ENCODE results near the gene SSBP3. TPM values are rescaled to one million over a fixed set of nuclear protein-coding genes. Genes with fewer than 3 reads are reported as not detected.

The SSBP3 gene
- total RNA-seq, 1 experiment from 2014 or later = 18.2 TPM

DNA sequence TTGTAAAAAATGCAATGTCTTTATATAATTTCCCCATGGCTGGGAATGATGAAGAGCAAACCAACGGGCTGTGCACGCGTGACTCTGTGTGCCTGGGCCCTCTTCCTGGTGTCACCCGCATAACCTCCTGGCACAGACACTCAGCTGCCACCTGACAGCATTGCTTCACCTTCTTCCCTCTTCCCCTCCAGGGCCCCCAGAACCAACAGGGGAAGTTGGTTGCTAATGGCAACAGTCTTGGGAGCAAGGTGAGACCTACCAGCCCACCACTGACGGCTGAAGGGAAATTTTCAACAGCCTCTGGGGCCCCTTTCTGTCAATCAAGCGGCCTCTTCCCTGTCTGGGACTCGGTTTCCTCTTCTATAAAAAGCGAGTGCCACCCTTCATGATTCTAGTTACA, 33.2 kb downstream of the SSBP3 start:
- DNase-seq (ENCODE audit: low spot score) = no peak

DNA sequence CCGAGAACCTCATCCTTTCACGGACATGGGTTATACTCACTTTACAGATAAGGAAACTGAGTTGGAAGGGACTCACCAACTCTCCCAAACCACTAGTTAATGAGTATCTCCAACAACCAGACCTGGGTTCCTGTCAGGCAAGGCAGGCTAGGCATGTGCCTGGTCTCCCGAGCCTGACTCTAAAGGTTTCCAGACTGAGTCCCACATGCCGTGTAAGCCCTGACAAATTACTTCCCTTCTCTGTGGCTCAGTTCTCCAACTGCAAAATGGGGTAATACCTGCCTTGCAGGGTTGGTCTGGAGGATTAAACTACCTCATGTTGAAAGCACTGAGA, 34.3 kb downstream of the SSBP3 start:
- DNase-seq (ENCODE audit: low spot score) = peak; percentile 22

DNA sequence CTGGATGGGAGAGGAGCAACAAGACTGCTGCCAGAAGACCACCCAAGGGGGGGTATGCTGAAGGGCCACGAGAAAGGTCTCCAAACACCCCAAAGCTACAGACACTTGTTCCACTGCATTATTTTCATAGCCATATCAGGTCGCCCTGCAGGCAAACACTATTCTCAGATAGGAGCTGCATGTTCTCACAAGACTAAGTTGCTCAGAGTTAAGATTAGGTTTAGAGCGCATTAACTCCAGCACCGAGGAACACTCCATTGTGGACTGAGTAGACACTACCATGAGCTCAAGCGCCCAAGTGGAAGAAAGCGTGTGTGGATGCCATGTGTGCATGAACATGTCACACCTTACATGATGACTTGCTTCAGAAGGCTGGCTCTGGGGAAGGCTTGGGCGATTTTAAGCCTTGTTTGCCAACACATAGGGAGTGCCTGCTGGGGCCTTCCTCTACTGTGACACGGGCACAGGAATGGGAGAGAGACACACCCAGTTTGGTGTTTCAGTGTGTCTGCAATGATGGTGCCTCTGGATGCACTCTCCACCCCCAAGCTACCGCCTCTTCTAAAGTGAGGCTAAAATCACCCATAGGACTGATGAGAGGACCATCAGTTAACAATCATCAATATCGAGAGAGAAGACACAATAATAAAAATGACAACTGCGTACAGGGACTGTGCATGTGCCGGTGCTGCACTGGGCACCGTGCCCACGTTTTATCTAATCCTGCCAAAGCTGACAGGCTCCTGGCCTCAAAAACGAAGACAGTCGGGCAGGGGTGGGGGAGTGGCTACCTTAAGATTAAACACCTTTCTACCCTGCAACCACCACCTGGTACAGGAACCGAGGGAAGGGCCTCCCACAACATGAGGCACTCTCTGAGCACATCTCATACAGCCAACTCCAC, 34.9 kb downstream of the SSBP3 start:
- no peak for DNase-seq (ENCODE audit: low spot score)

DNA sequence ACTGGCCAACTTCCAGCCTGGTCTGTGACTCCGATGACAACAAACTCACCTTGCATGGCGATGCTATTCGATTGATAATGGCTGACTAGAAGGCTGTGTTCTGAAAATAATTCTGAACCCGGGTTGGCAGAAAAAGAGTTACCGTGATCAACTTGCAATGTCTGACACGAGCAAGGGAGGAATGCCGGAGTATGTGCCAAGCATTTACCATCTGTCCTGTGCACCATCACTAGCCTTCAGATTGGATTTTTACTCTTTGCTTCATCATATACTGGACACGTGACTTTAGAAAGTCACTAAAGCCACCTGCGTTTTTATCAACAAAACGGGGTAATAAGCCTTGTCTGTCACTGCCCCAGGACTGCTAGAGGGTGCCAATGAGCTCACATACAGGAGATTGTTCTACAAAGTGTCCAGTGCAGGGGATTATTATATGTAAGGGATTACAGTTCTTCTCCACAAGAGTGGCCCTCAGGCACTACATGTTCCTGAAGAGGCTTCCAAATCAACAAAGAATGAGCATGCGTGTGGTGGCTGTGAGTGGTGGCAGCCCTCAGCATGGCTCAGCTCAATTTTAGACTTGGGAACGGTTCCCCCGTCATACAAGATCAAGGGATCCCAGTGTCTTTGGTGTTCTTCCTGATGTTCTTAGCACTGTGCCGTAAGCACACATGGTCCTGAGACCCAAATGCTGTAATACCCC, 35.8 kb downstream of the SSBP3 start:
- no peak for DNase-seq (ENCODE audit: low spot score)

DNA sequence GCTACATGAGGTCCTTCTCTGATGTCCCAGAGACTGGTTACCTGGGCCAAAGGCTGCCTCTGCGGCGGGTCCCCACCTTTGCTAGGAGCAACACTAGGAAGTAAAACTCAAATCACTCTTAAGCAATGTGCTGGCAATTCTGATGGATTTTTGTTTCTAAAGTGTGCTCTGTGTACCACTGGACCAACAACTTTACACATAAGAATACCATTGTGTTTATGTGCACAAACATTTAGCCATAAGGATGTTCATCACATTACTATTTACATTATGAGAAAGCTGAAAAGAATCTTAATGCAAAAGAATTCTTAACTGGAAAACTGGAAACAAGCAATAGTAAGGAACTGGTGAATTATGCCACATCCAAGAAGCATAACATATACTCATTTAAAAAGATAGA, 38.6 kb downstream of the SSBP3 start:
- DNase-seq (ENCODE audit: low spot score) = no peak

DNA sequence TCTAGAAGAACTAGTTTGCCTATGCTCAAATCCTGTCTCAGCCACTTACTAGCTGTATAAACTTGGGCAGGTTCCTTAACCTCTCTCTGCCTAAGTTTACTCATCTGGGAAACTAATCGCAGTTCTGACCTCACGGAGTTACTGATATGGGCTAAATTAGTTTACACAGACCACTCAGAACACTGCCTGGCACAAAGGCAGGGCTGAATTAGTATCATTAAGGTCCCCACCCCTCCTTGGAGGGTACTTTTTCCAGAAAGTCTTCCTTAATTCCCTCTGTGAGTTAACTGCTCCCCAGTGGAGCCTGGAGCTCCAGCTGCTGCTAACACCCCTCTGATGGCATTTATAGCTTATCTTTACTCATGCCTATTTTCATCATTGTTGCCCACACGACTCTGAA, 40.3 kb downstream of the SSBP3 start:
- DNase-seq (ENCODE audit: low spot score) = no peak

DNA sequence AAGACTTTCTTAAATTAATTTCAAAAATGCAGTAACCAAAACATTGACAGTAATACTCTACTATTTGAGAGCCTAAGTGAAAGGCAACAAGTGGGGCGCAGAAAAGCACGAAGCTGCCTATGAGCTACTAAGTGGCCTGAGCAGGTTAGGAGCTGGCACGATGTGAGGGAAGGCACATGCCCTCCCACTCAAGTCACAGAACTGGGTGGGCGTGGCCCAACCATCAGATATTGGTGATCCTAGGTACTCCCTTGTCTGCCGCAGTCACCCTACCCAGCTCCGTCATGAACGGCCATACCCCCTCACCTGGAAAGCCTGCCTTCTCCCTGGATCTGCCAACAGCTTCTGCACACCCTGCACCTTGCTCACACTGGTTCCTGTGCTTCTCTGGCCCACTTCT, 40.8 kb downstream of the SSBP3 start:
- DNase-seq (ENCODE audit: low spot score) = no peak

DNA sequence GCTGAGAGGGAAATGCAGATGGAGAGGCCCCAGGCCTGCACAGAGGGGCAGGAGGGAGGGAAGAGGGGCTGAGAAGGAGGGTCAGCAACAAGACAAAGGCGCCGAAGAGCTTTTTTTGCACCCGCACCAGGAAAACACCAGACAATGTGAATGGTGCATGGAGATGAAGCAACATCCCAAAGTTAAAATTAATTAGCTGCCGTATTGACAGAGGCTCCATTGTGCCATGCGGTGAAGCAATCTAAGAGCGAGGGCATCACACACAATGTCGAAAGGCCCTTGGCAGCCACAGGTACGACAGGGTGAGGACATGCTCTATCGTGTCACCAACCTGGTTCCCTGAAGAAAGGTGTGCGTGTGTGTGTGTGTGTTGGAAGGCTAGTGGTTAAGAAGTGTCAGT, 41.2 kb downstream of the SSBP3 start:
- DNase-seq (ENCODE audit: low spot score) = no peak

DNA sequence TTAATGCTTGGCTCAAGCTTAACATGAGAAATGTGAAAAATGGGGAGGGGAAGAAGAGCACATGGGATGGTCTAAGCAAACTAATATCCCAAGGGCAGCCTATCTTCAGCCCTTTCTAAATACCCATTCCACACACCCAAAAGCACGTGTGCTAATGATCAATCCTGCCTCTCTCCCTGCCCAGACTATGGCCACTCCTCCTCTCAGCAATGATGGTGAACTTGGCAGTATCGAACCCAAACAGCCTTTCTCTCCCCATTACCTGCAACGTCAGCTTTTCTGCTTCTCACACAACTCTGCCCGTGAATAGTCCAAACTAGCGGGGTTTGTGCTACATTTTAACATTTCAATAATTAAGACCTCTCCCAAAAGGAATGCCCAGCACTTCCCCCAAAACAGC, 41.6 kb downstream of the SSBP3 start:
- no peak for DNase-seq (ENCODE audit: low spot score)

DNA sequence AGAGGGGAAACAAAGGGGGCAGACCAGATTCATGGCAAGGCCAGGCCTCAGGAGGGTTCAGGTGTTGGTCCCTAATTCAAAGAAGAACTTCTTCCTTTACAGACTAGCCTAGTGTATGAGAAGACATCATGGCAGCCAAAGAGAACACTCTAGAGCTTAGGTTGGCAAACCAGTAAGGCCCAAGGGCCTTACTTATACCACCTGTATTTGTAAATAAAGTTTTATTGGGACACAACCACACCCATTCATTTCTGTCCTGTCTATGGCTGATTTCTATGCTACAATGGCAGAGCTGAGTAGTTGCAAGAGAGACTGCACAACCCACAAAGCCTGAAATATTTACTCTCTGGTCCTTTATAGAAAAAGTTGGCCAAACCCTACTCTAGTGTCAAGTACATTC, 42.3 kb downstream of the SSBP3 start:
- no peak for DNase-seq (ENCODE audit: low spot score)

DNA sequence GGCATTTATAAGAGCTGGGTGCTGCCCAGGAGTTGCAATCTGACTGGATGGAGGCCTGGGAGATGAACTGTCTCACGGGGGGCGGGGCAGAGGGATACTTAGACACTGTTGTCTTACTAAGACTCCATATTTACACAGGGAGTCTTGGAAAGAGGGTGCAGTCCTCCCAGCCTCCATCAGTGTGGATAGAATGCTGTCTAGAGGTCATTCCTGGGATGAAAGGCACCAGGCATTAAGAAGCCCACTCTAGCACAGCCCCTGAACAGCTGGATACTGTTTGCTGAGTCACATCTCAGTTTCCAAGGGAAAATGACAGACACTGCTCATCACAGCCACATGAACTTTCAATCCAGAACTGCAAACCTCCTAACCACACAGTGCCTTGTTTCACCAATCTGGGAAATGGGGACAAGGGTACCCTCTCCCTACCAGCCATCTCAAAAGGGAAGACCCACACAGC, 43.3 kb downstream of the SSBP3 start:
- DNase-seq (ENCODE audit: low spot score) = no peak

DNA sequence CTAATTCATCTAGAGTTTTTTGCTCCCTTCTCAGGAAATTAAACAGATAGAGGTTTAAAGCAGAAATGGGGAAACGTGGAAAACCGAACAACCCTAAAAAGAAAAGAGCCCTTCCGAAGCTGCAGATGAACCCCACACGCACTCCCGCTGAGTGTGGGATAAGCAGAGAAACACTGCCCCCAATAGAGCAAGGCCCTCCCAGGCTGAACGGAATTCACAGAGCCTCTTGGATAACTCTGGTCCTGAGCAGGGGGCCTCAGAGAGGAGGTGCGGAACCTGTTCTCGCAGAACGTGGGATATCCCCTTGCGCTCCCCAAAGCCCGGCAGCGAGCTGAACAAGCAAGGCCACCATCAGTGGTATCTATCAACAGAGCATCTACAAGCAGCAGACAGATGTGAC, 44.9 kb downstream of the SSBP3 start:
- DNase-seq (ENCODE audit: low spot score) = no peak

DNA sequence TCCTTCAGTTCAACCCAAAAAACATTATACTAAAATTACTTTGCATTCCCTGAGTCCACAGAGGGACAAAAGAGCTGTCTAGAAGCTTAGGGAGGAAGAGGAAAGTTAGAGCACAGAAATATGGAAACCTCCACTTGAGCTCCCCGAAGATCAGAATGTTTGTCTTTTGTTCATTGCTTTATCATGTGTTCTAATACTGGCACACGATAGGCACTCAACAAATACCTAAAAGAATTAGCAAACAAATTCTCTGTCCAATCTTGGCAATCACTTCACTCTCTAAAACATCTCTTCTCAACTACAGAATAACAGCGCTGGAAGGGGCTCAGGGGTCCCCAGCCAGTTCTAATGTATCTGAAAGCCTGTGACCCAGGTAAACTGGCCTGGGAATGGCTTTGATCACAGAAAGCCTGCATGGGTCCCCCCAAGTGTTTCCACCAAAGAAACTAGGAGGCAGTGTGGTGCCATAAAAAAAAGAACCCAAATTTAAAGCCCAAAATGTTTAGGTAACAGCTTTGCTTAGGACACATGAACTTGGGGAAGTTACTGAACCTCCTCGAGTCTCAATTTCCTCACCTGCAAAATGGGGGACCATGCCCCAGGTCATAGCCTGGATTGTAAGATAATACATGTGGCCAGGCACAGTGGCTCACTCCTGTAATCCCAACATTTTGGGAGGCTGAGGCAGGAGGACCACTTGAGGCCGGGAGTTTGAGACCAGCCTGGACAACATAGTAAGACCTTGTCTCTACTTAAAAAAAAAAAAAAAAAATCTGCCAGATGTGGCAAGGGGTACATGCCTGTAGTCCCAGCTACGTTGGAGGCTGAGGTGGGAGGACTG, 45.8 kb downstream of the SSBP3 start:
- DNase-seq (ENCODE audit: low spot score) = no peak

DNA sequence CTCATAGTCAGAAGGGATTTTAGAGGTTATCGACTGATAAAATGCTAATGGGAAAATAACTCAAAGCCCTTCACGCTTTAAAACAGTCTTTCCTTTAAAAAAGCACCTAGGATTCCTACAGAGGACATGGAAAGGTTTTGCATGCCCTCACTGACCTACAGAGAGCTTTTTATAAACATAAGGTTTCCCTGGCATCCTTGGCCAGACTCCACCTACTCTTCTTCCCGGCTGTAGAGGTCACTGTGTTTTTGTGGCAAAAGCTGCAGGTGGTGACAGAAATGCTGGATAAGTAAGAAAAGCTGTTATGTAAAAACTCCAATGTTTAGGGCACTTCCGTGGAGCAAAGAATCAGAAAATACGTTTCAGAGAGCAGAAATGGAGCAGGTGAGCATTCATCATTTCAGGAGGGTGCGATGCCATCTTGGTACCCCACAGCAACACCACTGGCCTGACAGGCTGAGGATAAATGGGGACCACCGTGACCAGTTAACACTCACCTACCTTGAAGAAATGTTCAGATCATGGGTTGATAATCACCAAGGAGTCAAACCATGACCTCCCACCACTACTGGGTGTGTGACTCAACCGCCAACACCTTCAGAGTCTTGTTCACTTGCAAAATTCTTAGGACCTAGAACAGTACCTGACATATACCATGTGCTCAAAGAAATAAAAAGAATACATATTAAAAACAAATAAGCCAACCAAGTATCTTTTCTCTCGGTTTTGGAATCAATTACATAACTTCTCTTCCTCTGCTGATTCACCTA, 46.6 kb downstream of the SSBP3 start:
- no peak for DNase-seq (ENCODE audit: low spot score)

DNA sequence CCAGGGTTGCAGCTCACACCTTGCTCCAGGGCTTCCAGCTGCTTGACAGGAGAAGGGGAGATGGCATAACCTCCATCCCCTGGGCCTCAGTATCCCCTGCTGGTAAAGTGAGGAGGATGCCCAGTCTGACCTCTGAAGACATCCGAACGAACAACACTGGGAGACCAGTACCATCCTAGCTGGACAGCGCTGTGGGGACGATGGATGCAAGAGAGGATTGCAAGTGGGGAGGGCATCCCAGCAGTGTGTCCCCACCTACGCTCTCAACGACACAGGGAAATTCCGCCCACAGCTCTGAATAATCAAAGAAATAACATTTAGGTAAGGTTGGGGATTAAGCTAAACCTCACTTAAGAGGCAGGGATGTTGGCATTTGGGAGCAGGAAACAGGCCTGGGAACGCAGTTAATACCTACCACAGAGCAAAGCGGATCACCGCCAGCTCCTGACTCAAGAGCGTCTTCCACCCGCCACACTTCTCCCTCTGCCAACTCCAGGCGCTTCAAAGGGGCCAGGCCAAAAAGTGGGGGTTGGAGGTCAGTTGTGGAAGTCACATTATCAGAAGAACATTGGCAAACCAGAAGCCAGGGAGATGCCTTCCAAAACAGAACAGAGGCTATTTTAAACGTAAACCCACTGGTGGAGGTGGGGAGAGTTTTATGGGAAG, 47.6 kb downstream of the SSBP3 start:
- DNase-seq (ENCODE audit: low spot score) = no peak

DNA sequence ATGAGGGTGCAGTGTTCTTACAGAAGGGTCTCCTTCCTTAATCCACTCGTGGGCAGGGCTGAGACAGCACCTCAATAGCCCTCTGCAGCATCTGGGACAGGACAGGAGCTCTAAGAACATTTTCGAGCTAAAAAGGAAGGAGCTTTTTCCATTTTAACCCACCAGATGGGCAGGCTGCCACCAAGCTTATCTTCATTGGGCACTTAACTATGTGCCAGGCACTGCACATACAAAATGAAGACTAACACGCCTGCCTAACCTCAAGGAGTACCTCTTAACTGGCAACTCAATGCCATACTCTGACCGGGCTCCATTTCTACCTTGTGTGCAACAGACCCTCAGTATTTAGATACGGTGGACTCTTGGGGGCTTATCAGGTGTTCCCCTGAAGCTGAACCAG, 48.2 kb downstream of the SSBP3 start:
- DNase-seq (ENCODE audit: low spot score) = no peak

DNA sequence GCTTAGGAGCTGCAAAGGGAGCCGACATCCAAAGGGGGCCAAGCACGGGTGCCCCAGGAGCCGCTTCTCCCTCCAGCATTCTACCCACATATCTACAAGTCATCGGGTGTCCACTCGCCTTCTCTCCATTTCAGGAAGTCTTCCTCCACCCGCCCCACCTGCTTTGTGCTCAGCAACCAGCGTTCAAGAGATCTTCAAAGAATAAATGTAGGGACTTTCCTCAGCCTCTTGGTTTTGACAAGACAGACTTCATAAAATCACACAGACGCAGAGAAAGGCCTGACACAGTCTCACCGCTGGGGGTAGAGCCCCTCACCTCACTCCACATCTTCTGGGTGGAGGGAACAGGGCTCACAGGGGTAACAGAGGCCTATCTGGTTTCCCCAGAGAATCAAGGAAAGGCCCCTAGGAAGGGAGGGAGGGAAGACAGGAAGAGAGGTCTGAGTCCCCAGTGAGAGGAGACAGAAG, 49.5 kb downstream of the SSBP3 start:
- DNase-seq (ENCODE audit: low spot score) = no peak

DNA sequence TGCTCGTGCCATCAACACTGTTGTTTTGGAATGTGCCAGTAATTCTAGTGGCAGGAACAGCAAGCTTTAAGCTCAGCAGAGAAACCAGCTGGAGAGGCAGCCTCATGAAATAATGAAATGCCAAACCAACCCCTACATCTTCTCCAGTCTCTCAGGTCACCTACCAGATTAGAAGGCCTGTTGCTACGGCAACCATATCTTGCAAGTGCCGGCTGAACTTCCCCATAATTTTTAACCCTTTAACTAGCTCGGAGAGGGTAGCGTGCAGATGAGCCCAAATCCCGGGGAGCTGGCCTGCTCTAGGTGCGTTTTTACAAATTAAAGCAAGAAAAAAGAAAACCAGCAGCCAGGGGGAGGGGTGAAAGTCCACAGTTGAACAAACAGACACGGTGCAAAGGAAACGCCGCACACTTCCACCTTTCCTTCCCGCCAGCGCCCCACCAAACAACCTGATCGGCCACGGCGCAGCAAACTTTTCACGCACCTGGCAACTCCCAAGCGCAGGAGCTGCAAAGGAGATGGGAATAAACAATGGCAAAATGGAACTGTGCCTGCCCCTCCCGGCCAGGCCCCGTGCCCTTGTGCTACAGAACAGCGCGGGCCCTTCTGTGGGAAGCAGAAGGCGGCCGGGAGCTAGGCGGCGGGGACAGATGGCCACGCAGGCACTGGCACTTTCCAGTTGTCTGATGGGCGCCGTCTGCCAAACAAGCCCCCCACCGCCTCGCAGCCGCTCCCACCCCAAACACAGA, 50.1 kb downstream of the SSBP3 start:
- no peak for DNase-seq (ENCODE audit: low spot score)

DNA sequence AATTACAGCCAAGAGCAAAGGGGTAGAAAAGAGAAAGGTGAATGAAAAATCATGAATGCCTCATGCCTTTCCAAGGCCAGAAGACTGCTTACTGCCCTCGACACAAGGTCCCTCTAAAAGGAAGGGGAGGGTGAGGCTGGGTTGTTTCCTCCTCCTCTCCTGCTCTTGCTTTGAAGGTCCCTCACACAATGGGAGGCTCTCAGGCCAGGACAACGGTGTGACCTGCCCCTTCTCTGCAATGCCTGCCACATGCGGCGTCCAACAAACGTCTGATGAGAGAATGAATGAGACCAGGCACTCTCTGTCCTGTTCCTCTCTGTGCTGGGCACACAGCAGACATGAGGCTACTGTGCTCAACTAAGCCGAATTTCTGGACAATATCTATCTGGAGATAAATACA, 51.3 kb downstream of the SSBP3 start:
- DNase-seq (ENCODE audit: low spot score) = no peak

DNA sequence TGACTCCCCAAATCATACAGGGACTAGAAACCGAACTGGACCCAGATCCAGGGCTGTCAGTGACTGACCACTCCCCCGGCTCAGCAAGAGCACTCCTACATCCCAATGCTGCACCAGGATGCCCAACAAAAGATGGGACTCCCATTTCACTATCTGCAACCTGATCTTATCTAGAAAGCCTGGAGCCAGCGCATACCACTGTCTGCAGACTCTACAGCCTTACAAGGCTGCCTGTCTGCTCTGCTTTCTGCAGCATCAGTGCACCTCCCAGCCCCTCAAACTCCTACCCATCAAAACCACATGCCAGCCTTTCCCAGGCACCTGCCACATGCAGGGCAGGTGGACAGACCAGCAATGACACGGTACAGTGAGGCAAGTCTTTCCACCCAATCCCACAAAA, 52.2 kb downstream of the SSBP3 start:
- DNase-seq (ENCODE audit: low spot score) = no peak

Measured in HT-29 (cell line).